MCF 10A (cell line): ENCODE data around the gene MRGPRX3. TPM values are rescaled to one million over a fixed set of nuclear protein-coding genes. Genes with fewer than 3 reads are reported as not detected.
A peak's percentile ranks its signal among the peaks of the same experiment; 100 is the strongest.

Experiments
- BruUV-seq: library from RNA; stranded (reverse); fragments of 400-500 nt; replicated peaks from 2 replicates; lab custom pipeline; 2021; lab: Mats Ljungman, UMichigan
- CTCF ChIA-PET: fragments of 300-600 bp; sonication (Branson Sonifier 250); formaldehyde crosslinking; extraction: SDS; loops from one replicate; lab custom pipeline; 2021; ENCODE audit warnings: antibody characterized with exemption, inconsistent platforms; lab: Yijun Ruan, JAX
- POLR2A ChIA-PET: fragments of 300-600, 350-650 bp; sonication (Branson Sonifier 250); formaldehyde crosslinking; extraction: SDS; loops from one replicate; lab custom pipeline; 2020; ENCODE audit warnings: antibody characterized with exemption, inconsistent platforms; lab: Yijun Ruan, JAX
- DNase-seq: peaks from one replicate; pipeline ENCODE4 v3.0.0-alpha.2; 2018; ENCODE audit not compliant: unreplicated experiment
- H3K27ac Mint-ChIP-seq: one replicate; pipeline ENCODE4 v1.8.0; 2022; ENCODE audit warnings: mild to moderate bottlenecking, low read depth, mixed read lengths; ENCODE audit not compliant: unreplicated experiment
- H3K27me3 Mint-ChIP-seq: one replicate; pipeline ENCODE4 v1.8.0; 2022; ENCODE audit warnings: mixed read lengths; ENCODE audit not compliant: insufficient read depth, unreplicated experiment
- H3K36me3 Mint-ChIP-seq: one replicate; pipeline ENCODE4 v1.8.0; 2022; ENCODE audit warnings: mild to moderate bottlenecking, moderate library complexity, mixed read lengths; ENCODE audit not compliant: insufficient read depth, unreplicated experiment
- H3K4me1 Mint-ChIP-seq: one replicate; pipeline ENCODE4 v1.8.0; 2022; ENCODE audit warnings: mixed read lengths; ENCODE audit not compliant: insufficient read depth, unreplicated experiment
- H3K4me3 Mint-ChIP-seq: one replicate; pipeline ENCODE4 v1.8.0; 2022; ENCODE audit warnings: mild to moderate bottlenecking, moderate library complexity, mixed read lengths; ENCODE audit not compliant: unreplicated experiment
- H3K9me3 Mint-ChIP-seq: one replicate; pipeline ENCODE4 v1.8.0; 2022; ENCODE audit warnings: mixed read lengths; ENCODE audit not compliant: unreplicated experiment
- intact Hi-C: fragments of 100-400 bp; cut with micrococcal nuclease; formaldehyde crosslinking; loops from 2 replicates; pipeline ENCODE4 v1.14.1; 2022
- total RNA-seq: library from RNA; stranded (reverse); gene quantifications from 2 replicates; pipeline ENCODE4 v1.2.3, GENCODE V29; 2022
- TF ChIP-seq, protein P1 (sequence below): fragments of 200-600 bp; IDR thresholded peaks from one replicate; pipeline ENCODE4 v1.8.0; 2022; ENCODE audit warnings: antibody characterized with exemption, mild to moderate bottlenecking; ENCODE audit not compliant: unreplicated experiment

MRGPRX3 gene
- total RNA-seq, 1 experiment from 2014 or later = 0.79 TPM

DNA sequence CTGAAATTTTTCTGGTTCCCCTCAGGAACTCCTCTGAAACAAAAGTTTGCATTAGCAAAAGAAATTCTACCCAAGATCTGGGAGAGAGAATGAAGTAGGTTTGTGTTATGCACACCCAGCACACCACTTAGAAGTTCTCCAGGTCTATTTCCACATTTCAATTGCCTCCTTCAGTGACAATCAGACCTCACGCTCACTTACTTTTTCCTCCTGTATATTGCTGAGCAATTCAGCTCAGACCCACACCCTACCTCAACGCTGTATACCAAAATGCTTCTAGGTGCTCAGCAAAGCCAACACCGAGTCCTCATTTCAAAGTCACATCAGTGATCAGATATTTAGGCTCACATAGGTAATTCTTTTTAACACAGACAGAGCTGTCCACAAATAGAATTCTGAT, 19.2 kb downstream of the MRGPRX3 start:
- H3K27ac Mint-ChIP-seq = no peak overlapping the region

DNA sequence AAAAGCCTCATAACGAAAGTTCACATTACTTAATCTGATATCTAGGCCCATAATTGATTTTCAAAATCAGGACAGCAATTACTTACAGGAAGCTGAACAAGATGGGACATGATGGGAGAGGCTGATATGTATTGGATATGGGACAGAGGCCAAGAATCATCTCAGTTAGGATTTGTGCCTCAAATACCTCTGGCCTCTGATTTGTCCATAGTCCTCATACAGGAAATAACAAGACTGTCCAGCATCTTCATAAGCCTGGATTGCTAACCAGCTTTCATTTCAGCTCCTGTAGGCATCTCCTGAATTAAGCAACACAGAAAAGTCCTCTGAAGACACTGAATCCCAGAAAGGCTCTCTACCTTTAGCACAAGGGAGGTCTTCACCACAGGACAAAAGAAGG, 36.0 kb downstream of the MRGPRX3 start:
- Mint-ChIP-seq H3K27me3 (peaks cover 17% of the 10 kb centered on the region), H3K36me3 (no peaks in the 10 kb centered on the region), H3K9me3 (peaks cover 7% of the 10 kb centered on the region), H3K4me3 (no peak overlapping the region), H3K27ac (no peak overlapping the region), H3K4me1 (no peaks in the 10 kb centered on the region)
- DNase-seq = no peak
- TF ChIP-seq, protein P1, sequence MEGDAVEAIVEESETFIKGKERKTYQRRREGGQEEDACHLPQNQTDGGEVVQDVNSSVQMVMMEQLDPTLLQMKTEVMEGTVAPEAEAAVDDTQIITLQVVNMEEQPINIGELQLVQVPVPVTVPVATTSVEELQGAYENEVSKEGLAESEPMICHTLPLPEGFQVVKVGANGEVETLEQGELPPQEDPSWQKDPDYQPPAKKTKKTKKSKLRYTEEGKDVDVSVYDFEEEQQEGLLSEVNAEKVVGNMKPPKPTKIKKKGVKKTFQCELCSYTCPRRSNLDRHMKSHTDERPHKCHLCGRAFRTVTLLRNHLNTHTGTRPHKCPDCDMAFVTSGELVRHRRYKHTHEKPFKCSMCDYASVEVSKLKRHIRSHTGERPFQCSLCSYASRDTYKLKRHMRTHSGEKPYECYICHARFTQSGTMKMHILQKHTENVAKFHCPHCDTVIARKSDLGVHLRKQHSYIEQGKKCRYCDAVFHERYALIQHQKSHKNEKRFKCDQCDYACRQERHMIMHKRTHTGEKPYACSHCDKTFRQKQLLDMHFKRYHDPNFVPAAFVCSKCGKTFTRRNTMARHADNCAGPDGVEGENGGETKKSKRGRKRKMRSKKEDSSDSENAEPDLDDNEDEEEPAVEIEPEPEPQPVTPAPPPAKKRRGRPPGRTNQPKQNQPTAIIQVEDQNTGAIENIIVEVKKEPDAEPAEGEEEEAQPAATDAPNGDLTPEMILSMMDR = no peak
- ChIA-PET CTCF (interaction anchor here (0.5 to 0.7 kb wide), 2 partner anchors 23 to 370 kb away, joined by 3 read pairs; no protein-coding TSS in a partner anchor), POLR2A (interaction anchor here (1.4 kb wide), 1 partner anchor 358 kb away, joined by 6 read pairs; the partner anchor contains the start of gene TSG101)
- no TSS peak for BruUV-seq
- intact Hi-C loops = no loop called here

More for the DNA sequence above, 19.2 kb downstream of the MRGPRX3 start:
- intact Hi-C loops = no loop called here
- no peaks in the 10 kb centered on the region for H3K9me3 Mint-ChIP-seq
- BruUV-seq = no TSS peak
- CTCF ChIA-PET = no interaction called here
- H3K4me3 Mint-ChIP-seq = no peak overlapping the region
- H3K36me3 Mint-ChIP-seq = peaks cover under 1% of the 10 kb centered on the region
- TF ChIP-seq, protein P1 = no peak
- H3K27me3 Mint-ChIP-seq = peaks cover 22% of the 10 kb centered on the region
- POLR2A ChIA-PET = no interaction called here
- DNase-seq = no peak
- no peaks in the 10 kb centered on the region for H3K4me1 Mint-ChIP-seq

GRCh38 chr11:18171377-18172000, 39.1 kb downstream of the MRGPRX3 start:
- no TSS peak for BruUV-seq
- POLR2A ChIA-PET = interaction anchor here (0.6 to 1.4 kb wide), 2 partner anchors 13 to 149 kb away, joined by 3 to 6 read pairs; no protein-coding TSS in a partner anchor
- Mint-ChIP-seq H3K27ac (no peak overlapping the region), H3K9me3 (peaks cover 7% of the 10 kb centered on the region), H3K36me3 (no peaks in the 10 kb centered on the region), H3K27me3 (peaks cover 32% of the 10 kb centered on the region), H3K4me3 (no peak overlapping the region), H3K4me1 (no peaks in the 10 kb centered on the region)
- TF ChIP-seq, protein P1 = peak; percentile 46
- intact Hi-C loops = no loop called here
- CTCF ChIA-PET = interaction anchor here (0.5 to 1.9 kb wide), 7 partner anchors 14 to 717 kb away, joined by 3 to 6 read pairs (median 3); no protein-coding TSS in a partner anchor
- DNase-seq = peak; percentile 66

- TF ChIP-seq, protein P1 = no peak
- no peaks in the 10 kb centered on the region for H3K4me1 Mint-ChIP-seq
- no TSS peak for BruUV-seq
- no peaks in the 10 kb centered on the region for H3K9me3 Mint-ChIP-seq
- no peak within 1 kb of the TSS for H3K4me3 Mint-ChIP-seq
- H3K36me3 Mint-ChIP-seq = no peaks in the 10 kb centered on the region
- intact Hi-C loops = no loop called here
- ChIA-PET CTCF (interaction anchor here (1.9 kb wide), 1 partner anchor 12 kb away, joined by 6 read pairs; no protein-coding TSS in a partner anchor), POLR2A (no interaction called here)
- H3K27me3 Mint-ChIP-seq = peaks cover 38% of the 10 kb centered on the region
- H3K27ac Mint-ChIP-seq = peak within 1 kb of the TSS; percentile 16
- no peak for DNase-seq
Measured at GRCh38 chr11:18172666-18173065, 40.3 kb downstream of the MRGPRX3 start, which contains the start of gene MRGPRX4. Gene MRGPRX4 (plus strand): TSS chr11:18172837. CDS start chr11:18173257, 420 bp downstream.
